Measurements from ENCODE around the gene ZNF804A. TPM values are rescaled to one million over a fixed set of nuclear protein-coding genes. Genes with fewer than 3 reads are reported as not detected.
A peak's percentile ranks its signal among the peaks of the same experiment; 100 is the strongest.

ZNF804A gene
- total RNA-seq (1 to 10 TPM in 2 of 5 donors, under 1 TPM in 1, not detected in 2; 0.14 to 3.7 (median 2.9) TPM), polyA plus RNA-seq (under 1 TPM; 0.03 to 0.50 (median 0.15) TPM)
- long read RNA-seq, donor 1, partial matches to known transcripts: 0 of 1 reads
- long read RNA-seq, donor 1, other reads (novel, unspliced or antisense): 0 of 1 reads
- long read RNA-seq, donor 2, partial matches to known transcripts: 0 of 1 reads
- long read RNA-seq, donor 2, other reads (novel, unspliced or antisense): 0 of 1 reads
- long read RNA-seq, donor 3: 0 reads
- long read RNA-seq, donor 4: 0 reads
- long read RNA-seq, donor 5, partial matches to known transcripts: 0 of 1 reads
- long read RNA-seq, donor 5, other reads (novel, unspliced or antisense): 0 of 1 reads
- long read RNA-seq, donor 6: 0 reads
- long read RNA-seq, donor 7: 0 reads
- long read RNA-seq, donor 8: 0 reads
- long read RNA-seq, donor 9, partial matches to known transcripts: 0 of 1 reads
- long read RNA-seq, donor 9, other reads (novel, unspliced or antisense): 0 of 1 reads
- long read RNA-seq, donor 10, partial matches to known transcripts: 0 of 1 reads
- long read RNA-seq, donor 10, other reads (novel, unspliced or antisense): 0 of 1 reads

- DNase-seq: peak; percentile 38 to 83
- WGBS, 5 donors: 1 to 9% (median 2%) methylated on average over 35 to 88 of the region's 88 CpGs
- H3K9me3 ChIP-seq: no peaks in the 10 kb centered on the region
Measured at GRCh38 chr2:184598316-184599053, at the start of gene ZNF804A. TSS of gene ZNF804A (plus strand) at chr2:184598529. CDS start at chr2:184598960, 431 bp downstream.

GRCh38 chr2:184549153-184549552 is 49.2 kb upstream of the ZNF804A start:
- H3K9me3 ChIP-seq: peaks cover 0 to 6% (median 0%) of the 10 kb centered on the region in 4 donors
- no peaks in the 10 kb centered on the region for H3K27me3 ChIP-seq
- no peak for DNase-seq
- no peak overlapping the region for H3K4me3 ChIP-seq
- intact Hi-C loops (cut with DNase I; ENCODE audit: low total_unique reads): no loop called here
- 79 to 93% (median 88%) methylated on average over 2 of the region's 2 CpGs for WGBS, 5 donors
- H3K36me3 ChIP-seq: no peaks in the 10 kb centered on the region
- H3K4me1 ChIP-seq: no peaks in the 10 kb centered on the region
- TF ChIP-seq POLR2A (IDR thresholded peaks at IDR 0.05) (no peak), EP300 (IDR thresholded peaks at IDR 0.05) (no peak), POLR2AphosphoS5 (IDR thresholded peaks at IDR 0.05) (no peak), CTCF (IDR thresholded peaks at IDR 0.05) (no peak)
- H3K27ac ChIP-seq: no peak overlapping the region

More at GRCh38 chr2:184598316-184599053, at the start of gene ZNF804A:
- H3K36me3 ChIP-seq: no peaks in the 10 kb centered on the region
- H3K4me1 ChIP-seq: peaks cover 6 to 20% (median 10%) of the 10 kb centered on the region in 4 donors
- H3K27me3 ChIP-seq: peaks cover 0 to 31% (median 30%) of the 10 kb centered on the region in 3 donors
- intact Hi-C loops (cut with DNase I; ENCODE audit: low total_unique reads): no loop called here
- TF ChIP-seq CTCF (IDR thresholded peaks at IDR 0.05) (no peak), POLR2A (IDR thresholded peaks at IDR 0.05) (no peak), POLR2AphosphoS5 (IDR thresholded peaks at IDR 0.05) (no peak), EP300 (IDR thresholded peaks at IDR 0.05) (no peak)
- peak within 1 kb of the TSS; percentile 20 to 82 (median 66) for H3K27ac ChIP-seq
- peak within 1 kb of the TSS; percentile 57 to 79 (median 61) for H3K4me3 ChIP-seq

GRCh38 chr2:184551626-184552025 is 46.7 kb upstream of the ZNF804A start:
- intact Hi-C loops (cut with DNase I; ENCODE audit: low total_unique reads): no loop called here

More at GRCh38 chr2:184551626-184552025, 46.7 kb upstream of the ZNF804A start:
- TF ChIP-seq POLR2A (IDR thresholded peaks at IDR 0.05) (no peak), EP300 (IDR thresholded peaks at IDR 0.05) (no peak), POLR2AphosphoS5 (IDR thresholded peaks at IDR 0.05) (no peak), CTCF (IDR thresholded peaks at IDR 0.05) (no peak)
- Histone ChIP-seq H3K36me3 (no peaks in the 10 kb centered on the region), H3K27me3 (no peaks in the 10 kb centered on the region), H3K9me3 (peaks cover 0 to 6% (median 0%) of the 10 kb centered on the region in 4 donors), H3K27ac (no peak overlapping the region), H3K4me1 (no peaks in the 10 kb centered on the region), H3K4me3 (no peak overlapping the region)
- 78 to 95% (median 87%) methylated on average over 1 of the region's 1 CpG for WGBS, 5 donors
- no peak for DNase-seq
